Ishikawa (cell line): ENCODE measurements around the gene BCAP31.

Experiments used
- CEBPB ChIP-seq: IDR thresholded peaks from 2 replicates; pipeline ENCODE4 v1.6.1; 2012
- CREB1 ChIP-seq: IDR thresholded peaks from 2 replicates; pipeline ENCODE4 v1.6.1; 2012; ENCODE audit warnings: low read depth
- EGR1 ChIP-seq: IDR thresholded peaks from 2 replicates; pipeline ENCODE4 v1.6.1; 2012
- EP300 ChIP-seq: IDR thresholded peaks from 2 replicates; pipeline ENCODE4 v1.6.1; 2012; ENCODE audit warnings: borderline replicate concordance
- FOXM1 ChIP-seq: IDR thresholded peaks from 2 replicates; pipeline ENCODE4 v1.6.1; 2012; ENCODE audit warnings: low read depth, borderline replicate concordance
- NFIC ChIP-seq: IDR thresholded peaks from 2 replicates; pipeline ENCODE4 v1.6.1; 2012
- RAD21 ChIP-seq: IDR thresholded peaks from 2 replicates; pipeline ENCODE4 v1.6.1; 2012; ENCODE audit warnings: low read depth
- TAF1 ChIP-seq: IDR thresholded peaks from 2 replicates; pipeline ENCODE4 v1.6.1; 2012; ENCODE audit warnings: low read depth, mild to moderate bottlenecking
- TCF12 ChIP-seq: IDR thresholded peaks from 2 replicates; pipeline ENCODE4 v1.6.1; 2012; ENCODE audit warnings: low read depth
- TEAD4 ChIP-seq: IDR thresholded peaks from 2 replicates; pipeline ENCODE4 v1.6.1; 2012
- YY1 ChIP-seq: IDR thresholded peaks from 2 replicates; pipeline ENCODE4 v1.6.1; 2012; ENCODE audit warnings: low read depth
- ZBTB7A ChIP-seq: IDR thresholded peaks from 2 replicates; pipeline ENCODE4 v1.6.1; 2012; ENCODE audit warnings: low read depth
- TF ChIP-seq, protein P1 (sequence below): IDR thresholded peaks from 2 replicates; pipeline ENCODE4 v1.6.1; 2012
- TF ChIP-seq, protein P2 (sequence below): IDR thresholded peaks from 2 replicates; pipeline ENCODE4 v1.6.1; 2012; ENCODE audit warnings: low read depth, mild to moderate bottlenecking
- TF ChIP-seq, protein P3 (sequence below): IDR thresholded peaks from 2 replicates; pipeline ENCODE4 v1.6.1; 2012

Gene BCAP31

DNA sequence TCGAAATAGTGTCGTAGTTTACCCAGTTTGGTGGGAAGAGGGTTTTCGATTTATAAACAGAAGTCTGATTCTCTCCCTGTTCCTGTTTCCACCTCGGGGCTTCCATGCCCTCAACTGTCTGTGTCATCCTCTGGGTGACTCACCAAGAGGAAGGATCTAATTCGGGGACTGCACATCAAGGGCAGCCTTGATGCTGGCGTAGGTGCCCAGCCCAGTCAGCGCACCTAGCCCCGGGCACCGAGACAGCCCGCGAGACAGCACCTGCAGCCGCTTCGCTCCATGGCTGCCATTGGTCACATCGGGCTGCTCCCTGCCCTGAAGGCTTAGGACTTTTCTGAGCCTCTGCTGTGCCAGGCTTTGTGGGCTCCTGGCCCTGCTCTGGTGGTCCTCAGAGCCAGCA, 8.2 kb upstream of the BCAP31 start:
- TF ChIP-seq CEBPB (no peak), CREB1 (no peak)

DNA sequence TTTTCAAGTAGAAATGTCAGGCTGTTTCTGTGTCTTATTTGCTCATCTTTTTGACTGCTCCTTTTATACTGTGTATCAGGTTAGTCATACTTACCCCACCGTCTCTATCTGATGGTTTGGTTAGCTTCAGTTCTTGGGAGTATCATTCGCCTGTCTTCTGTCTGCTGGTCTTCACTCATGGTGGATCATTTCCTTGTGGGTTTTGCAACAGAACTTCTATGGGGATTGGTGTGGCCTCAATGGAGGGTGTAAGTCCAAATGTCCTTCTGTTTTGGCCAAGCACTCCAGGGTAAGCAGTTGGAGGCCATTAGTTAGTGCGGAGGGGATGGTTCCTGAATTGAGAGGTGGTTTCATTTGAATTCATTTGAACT, 7.6 kb upstream of the BCAP31 start:
- TF ChIP-seq TEAD4 (no peak), TAF1 (no peak), ZBTB7A (no peak), NFIC (no peak), CREB1 (no peak), EP300 (no peak)
- TF ChIP-seq, protein P1, sequence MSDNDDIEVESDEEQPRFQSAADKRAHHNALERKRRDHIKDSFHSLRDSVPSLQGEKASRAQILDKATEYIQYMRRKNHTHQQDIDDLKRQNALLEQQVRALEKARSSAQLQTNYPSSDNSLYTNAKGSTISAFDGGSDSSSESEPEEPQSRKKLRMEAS: no peak

DNA sequence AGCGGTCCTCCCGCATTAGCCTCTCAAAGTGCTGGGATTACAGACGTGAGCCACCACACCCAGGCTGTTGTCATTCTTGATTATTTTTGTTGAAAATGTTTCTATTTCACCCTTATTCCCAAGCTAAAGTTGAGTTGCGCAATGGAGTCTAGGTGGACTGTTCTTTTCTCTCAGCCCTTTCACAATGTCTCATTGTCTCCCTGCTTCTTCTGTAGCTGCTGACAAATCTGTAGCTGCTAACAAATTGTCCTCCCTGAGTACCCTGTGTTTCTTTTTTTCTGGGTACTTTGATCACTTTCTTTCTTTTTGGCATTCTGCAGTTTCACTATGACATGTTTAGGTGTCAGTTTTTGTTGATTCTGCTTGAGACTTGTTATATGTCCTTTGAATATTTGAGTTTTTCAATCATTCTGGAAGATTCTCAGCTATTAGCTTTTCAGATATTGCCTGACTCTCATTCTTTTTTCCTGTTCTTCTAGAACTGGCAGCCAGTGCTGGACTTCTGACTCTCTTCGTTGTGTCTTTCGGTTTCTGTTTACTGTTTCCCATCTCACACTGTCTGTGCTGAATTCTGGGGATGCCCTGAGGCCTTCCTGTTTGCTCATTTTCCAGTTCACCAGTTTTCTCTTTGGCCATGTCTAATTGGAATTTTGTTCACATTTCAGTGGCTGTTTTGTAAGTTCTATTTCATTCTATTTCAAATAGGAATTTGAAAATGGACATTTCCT, 7.1 kb upstream of the BCAP31 start:
- TF ChIP-seq CEBPB (peak; percentile 73), EGR1 (no peak)

DNA sequence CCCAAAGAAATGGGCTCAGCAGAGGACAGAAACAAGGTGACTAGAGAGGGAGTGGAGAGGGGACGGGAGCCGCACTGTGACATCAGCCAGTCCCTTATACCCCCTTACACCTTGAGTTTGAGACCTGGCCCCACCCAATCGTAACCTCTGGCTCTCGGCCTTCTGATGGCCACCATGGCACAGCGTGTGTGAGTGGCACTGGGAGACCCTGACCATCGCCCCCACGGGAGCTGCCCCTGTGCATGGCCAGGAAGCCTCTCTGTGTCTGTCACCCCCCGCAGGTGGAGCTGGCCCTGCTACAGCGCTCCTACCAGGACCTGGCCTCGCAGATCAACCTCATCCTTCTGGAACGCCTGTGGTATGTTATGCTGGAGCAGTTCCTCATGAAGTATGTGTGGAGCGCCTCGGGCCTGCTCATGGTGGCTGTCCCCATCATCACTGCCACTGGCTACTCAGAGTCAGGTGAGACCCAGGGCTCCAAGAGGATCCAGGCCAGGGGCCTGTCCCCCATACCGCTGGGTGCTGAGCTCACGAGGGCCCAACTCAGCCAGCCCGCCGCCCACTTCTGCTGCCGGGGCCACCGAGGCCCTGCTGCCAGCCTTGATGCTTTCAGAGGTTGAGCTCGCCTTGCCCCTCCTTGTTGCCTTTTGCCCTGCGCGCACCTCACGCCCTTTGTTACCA, 4.9 kb upstream of the BCAP31 start:
- TF ChIP-seq RAD21 (no peak), FOXM1 (no peak), YY1 (no peak), EP300 (no peak), NFIC (no peak), TEAD4 (no peak), EGR1 (no peak), CREB1 (no peak)
- TF ChIP-seq, protein P1: no peak
- TF ChIP-seq, protein P2, sequence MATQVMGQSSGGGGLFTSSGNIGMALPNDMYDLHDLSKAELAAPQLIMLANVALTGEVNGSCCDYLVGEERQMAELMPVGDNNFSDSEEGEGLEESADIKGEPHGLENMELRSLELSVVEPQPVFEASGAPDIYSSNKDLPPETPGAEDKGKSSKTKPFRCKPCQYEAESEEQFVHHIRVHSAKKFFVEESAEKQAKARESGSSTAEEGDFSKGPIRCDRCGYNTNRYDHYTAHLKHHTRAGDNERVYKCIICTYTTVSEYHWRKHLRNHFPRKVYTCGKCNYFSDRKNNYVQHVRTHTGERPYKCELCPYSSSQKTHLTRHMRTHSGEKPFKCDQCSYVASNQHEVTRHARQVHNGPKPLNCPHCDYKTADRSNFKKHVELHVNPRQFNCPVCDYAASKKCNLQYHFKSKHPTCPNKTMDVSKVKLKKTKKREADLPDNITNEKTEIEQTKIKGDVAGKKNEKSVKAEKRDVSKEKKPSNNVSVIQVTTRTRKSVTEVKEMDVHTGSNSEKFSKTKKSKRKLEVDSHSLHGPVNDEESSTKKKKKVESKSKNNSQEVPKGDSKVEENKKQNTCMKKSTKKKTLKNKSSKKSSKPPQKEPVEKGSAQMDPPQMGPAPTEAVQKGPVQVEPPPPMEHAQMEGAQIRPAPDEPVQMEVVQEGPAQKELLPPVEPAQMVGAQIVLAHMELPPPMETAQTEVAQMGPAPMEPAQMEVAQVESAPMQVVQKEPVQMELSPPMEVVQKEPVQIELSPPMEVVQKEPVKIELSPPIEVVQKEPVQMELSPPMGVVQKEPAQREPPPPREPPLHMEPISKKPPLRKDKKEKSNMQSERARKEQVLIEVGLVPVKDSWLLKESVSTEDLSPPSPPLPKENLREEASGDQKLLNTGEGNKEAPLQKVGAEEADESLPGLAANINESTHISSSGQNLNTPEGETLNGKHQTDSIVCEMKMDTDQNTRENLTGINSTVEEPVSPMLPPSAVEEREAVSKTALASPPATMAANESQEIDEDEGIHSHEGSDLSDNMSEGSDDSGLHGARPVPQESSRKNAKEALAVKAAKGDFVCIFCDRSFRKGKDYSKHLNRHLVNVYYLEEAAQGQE: no peak

DNA sequence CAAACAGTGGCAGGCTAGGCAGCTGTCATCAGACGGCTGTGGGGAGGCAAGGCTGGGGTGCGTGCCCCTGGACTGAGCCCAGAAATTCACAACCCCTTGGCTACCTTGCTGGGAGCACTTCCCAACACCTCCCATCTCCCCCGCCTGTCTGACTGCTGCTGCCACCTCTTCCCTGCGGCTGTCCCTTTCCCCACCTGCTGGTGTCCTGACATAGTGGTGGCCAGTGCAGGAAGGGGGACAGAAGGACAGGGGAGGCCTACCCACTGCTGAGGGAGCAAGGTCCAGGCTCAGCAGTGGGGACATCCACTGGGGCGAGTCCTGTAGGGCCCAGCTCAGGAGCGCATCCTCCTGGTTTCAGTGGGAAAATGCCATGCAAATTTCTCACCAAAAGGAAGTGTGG, 3.9 kb upstream of the BCAP31 start:
- TF ChIP-seq, protein P1: no peak
- TF ChIP-seq CREB1 (no peak), RAD21 (no peak), TEAD4 (no peak), CEBPB (no peak), EGR1 (no peak), TCF12 (no peak), YY1 (no peak), ZBTB7A (no peak), TAF1 (no peak), NFIC (no peak), EP300 (no peak), FOXM1 (no peak)
- TF ChIP-seq, protein P2: no peak
- TF ChIP-seq, protein P3, sequence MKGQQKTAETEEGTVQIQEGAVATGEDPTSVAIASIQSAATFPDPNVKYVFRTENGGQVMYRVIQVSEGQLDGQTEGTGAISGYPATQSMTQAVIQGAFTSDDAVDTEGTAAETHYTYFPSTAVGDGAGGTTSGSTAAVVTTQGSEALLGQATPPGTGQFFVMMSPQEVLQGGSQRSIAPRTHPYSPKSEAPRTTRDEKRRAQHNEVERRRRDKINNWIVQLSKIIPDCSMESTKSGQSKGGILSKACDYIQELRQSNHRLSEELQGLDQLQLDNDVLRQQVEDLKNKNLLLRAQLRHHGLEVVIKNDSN: no peak

DNA sequence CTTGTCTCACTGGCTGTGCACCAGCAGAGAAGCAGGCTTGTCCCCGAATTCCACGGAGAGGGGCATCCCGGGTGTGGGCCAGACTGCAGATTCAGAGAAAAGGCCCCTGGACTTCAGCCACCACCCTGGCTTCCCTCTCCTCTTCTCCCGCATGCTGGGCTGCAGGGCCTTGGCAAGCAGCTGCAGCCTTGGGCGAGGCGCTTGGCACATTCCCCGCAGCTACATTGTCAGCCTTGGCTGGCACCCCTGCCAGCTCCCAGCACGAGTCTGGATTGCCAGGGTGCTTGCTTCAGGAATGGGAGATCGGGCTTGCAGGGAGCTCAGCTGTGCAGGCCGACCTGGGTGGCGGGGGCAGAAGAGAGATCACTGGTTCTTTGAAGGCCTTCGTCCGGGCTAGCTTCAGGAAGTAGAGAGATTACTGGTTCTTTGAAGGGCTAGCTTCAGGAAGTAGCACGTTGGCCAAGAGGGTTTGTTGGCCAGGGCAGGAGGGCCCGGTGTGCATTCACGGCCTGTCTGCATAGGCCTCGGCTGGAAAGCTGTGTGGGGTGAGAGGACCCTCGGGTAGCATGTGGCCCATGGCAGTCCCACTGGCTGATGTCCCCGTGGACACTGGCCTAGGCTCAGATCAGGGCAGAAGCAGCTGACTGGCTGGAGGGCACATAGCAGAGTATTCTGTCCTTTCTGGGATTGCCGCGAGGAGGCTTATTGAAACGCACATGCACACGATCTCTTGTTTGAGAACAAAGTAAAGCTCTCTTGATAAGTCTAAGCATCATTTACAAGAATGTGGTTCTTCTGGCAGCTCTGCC, 3.1 kb upstream of the BCAP31 start:
- TF ChIP-seq ZBTB7A (peak; percentile 5; the same call in 1 of the 2 replicates), TCF12 (0 out of 2 replicates have a peak, but pooled peaks have one; percentile 30), TAF1 (no peak), TEAD4 (peak; percentile 75), NFIC (peak; percentile 84), EP300 (no peak; the same call in 1 of the 2 replicates)
- TF ChIP-seq, protein P1: peak; percentile 78
